HG02885 (cell line): Measurements from ENCODE around the gene SPRR2G.
"Not testable (repeated sequence)": the region's sequence is repeated elsewhere in the genome, so short reads cannot be mapped to it uniquely, and the experiment has no call there.

Experiments used
- ATAC-seq: cut with Tn5 transposase; IDR thresholded peaks from one replicate; pipeline ENCODE4 v1.9.1; 2021; ENCODE audit warnings: mild to moderate bottlenecking; ENCODE audit not compliant: unreplicated experiment, poor library complexity

Gene SPRR2G

DNA sequence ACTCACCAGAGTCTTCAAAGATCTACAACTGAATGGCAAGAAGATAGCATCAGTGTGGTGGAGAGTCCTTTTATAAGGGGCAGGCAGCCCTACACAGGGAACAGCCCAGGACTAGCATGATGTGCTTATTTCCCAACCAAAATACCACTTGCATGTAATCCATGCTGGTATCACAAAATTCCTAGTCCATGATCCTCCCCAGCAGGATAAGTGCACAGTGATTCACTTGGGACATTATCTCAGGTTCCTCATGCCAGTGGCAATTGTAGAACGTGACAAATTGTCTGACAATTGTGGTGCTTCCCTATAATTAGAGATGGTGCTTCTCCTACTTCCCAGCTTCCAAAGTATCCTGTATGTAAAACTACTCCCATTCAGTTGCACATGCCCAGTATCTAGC, at the start of gene SPRR2G:
Gene SPRR2G (minus strand): TSS at position 45 of the 400 bp plus-strand sequence. CDS start 780 bp downstream, outside the sequence.
- no peak for ATAC-seq

DNA sequence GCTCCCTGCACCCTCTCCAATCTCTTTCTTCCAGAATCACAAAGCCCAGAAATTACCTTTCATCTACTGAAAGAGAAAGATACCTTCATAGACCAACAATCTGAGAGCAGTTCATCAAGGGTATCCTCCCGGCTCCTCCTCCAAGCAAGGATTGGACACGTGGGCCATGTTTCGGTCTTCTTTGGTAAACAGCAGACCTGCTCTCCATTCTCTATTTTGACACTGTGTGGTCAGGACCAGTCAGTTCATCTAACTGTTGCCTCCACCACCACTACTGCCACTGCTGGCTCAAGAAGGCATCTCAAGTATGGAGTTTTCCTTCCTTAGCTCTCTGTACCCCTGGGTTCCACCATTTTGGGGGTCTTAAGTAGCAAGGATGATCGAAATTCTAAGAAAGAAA, 44.5 kb upstream of the SPRR2G start:
- ATAC-seq = no peak

GRCh38 chr1:153194331-153195050, 43.8 kb upstream of the SPRR2G start:
- ATAC-seq = no peak

GRCh38 chr1:153192697-153193096, 42.0 kb upstream of the SPRR2G start:
- no peak for ATAC-seq

DNA sequence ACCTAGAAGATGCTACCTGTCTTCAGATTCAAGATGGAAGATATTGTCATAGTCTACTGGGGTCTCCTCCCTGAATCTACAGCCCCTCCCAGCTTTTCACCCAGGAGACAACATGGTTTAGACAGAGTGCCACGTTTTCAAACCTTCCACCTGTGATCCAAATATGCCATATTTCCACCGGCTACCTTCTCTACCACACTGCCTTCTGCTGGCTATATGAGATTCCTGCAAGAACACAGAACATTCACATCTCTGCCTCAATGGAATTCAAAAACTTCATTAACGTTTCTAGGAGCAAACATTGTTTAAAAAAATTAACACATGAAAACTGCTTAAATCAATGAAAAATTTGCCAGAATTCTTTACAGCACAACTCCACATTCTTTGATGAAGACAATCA, 39.7 kb upstream of the SPRR2G start:
- ATAC-seq = no peak

- not testable (repeated sequence) for ATAC-seq
Observed at GRCh38 chr1:153188301-153188700, 37.6 kb upstream of the SPRR2G start.

GRCh38 chr1:153180556-153180955, 29.9 kb upstream of the SPRR2G start:
- no peak for ATAC-seq

DNA sequence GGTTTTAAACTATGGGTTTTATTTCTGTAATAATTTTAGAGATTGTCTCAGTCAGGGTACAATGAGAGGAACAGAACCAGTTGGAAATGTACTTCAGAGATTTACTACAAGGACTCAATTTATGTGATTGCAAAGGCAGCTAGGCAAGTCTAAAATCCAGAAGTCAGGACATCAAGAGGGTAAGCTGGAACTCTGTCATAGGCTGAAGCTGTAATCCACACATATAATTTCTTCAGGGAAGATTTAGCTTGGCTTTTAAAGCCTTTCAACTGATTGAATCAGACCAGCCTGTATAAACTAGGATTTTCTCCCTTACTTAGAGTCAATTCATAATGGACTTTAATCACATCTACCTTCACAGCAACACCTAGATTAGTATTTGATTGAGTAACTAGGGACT, 28.2 kb upstream of the SPRR2G start:
- ATAC-seq = no peak

- ATAC-seq = no peak
Observed at GRCh38 chr1:153174624-153175023, 23.9 kb upstream of the SPRR2G start.

DNA sequence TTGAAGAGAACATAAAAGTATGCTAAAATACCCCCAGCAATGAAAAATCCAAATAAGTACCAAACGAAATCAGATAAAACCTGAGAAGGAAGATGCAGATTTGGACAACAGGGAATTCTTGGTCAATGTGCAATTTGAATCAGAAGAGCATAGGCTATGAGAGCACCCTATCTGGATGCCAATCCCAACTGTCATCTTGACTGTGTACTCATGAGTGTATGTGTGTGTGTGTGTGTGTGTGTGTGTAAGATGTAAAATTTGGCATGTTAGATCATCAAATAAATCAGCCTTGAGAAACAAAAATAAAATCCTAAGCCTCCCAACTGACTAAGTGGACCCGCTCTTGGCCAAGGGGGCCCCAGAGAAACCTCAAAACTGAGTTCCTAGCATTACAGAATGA, 18.0 kb upstream of the SPRR2G start:
- ATAC-seq = no peak

DNA sequence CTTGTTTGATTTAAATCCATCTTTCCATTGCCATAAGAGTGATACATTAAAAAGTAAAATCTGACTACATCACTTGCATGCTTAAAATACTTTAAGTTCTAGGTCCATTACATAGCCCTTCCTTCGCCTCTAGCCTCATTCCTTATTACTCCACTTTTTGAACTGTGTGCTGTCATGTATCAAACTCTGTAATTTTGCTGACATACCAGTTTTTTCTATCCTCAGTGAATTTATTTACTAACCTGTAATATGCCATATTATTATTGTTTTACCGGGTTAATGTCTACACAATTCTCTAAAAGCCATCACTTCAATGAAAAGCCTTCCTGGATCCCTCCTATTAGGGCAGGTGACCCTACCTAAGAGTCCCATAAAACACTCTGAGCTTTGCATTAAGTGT, 4.9 kb upstream of the SPRR2G start:
- ATAC-seq = no peak

GRCh38 chr1:153152481-153152880, 1.8 kb upstream of the SPRR2G start:
- ATAC-seq = no peak

DNA sequence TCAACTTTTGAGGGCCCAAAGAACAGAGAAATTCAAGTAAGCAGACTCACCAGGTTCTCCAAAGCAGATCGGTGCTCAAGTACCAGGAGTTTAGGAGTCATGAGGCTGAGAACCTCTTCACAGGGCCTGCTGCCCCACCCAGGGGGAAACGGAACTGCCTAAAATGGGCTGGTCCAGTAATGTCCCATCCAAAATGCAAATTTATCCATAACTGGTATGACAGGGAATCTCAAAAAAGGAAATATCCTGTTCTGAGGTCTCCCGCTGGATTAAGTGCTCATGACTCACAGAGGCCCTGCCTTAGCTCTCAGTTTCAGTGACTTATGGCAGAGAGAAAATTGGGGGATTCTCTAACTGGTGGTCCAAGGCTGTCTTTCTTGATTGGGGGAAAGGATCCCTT, 9.3 kb downstream of the SPRR2G start:
- ATAC-seq = no peak

- ATAC-seq = no peak
Observed at GRCh38 chr1:153140484-153140883, 10.2 kb downstream of the SPRR2G start.

DNA sequence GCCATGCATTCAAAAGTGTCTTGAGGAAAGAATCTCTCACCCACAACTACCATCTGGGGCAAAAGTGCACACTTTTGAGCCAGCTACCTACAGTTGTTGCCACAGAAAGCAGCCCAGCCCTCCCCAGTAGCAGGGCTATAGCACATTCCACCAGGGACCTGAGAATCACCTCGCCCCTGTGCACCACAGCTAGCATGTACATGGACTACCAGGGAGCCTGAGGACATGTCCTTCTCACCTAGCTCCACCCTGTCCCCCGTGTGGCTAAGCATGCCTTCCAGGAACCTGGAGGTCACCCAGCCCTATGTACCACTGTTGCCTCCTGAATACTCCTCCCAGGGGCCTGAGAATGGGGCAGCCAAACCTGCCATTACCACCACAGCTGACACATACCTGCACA, 16.9 kb downstream of the SPRR2G start:
- ATAC-seq = no peak

DNA sequence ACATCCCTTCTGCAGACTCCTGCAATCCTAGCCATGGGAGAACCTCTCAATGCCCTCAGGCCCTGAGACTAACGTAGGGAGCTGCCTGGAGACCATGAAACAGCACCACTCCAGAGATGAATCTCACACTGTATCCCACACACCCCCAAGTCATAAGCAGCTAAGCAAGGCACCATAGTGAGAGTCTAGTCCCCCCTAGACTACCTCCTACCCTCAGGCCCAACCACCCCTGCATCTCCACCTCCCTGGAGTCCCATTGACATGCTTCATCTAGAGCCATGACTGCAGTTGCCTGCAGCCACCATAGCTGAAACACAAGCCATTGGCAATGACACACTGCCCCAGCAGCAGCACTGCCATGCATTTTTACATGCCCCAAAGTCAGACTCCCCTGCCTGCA, 17.4 kb downstream of the SPRR2G start:
- ATAC-seq = no peak

GRCh38 chr1:153128688-153129087, 22.0 kb downstream of the SPRR2G start:
- not testable (repeated sequence) for ATAC-seq

- ATAC-seq = no peak
Observed at GRCh38 chr1:153127296-153127695, 23.4 kb downstream of the SPRR2G start.

DNA sequence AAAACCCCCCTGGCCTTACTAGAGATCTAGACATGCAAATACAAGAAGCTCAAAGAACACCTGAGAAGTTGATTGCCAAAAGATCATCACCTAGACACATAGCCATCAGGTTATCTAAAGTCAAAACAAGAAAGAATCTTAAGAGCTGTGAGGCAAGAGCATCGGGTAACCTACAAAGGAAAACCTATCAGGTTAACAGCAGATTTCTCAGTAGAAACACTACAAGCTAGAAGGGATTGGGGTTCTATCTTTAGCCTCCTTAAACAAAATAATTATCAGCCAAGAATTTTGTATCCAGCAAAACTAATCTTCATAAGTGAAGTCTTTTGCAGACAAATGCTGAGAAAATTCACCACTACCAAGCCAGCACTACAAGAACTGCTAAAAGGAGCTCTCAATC, 25.2 kb downstream of the SPRR2G start:
- no peak for ATAC-seq

DNA sequence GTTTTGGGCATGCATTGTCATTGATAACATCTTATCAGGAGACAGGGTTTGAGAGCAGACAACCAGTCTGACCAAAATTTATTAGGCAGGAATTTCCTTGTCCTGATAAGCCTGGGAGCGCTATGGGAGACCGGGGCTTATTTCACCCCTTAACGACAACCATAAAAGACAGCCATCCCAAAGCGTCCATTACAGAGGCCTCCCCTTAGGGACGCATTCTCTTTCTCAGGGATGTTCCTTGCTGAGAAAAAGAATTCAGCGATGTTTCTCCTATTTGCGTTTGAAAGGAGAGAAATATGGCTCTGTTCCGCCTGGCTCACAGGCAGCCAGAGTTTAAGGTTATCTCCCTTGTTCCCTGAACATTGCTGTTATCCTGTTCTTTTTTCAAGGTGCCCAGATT, 26.9 kb downstream of the SPRR2G start:
- ATAC-seq = not testable (repeated sequence)

DNA sequence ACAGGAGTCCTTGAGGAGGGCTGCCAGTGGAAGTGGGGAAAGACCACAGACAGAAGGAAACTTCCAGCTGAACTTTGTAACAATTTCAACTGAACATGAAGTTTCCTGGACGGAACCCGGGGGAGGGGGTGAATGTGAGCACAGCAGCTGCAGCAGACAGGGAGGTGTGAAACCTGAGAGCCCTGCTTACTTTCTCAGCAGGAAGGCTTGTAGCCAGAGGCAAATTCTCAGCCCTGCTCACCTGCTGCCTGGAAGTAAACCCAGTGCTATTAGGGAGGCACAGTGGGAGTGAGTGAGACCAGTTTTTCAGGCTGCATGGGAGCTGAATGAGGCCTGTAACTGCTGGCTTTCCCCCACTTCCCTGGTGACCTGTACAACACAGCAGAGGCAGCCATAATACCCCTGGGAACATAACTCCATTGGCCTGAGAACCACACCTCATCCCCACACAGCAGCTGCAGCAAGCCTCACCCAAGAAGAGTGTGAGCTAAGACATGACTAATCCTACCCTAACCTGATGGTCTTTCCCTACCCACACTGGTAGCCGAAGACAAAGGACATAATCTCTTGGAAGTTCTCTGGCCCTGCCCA, 27.8 kb downstream of the SPRR2G start:
- no peak for ATAC-seq

DNA sequence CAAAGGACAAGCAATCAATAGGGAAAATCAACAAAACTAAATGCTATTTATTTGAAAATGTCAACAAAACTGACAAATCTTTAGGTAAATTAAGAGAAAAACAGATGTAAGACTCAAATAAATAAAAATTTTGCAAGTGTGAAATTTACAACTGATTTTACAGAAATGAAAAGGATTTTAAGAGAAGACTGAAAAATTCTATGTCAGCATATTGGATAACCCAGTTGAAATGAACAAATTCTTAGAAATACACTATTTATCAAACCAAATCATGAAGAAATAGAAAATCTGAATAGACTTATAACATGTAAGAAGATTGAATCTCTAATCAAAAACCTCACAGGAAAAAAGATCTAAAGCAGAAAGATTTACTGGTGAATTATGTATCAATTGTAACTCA, 29.7 kb downstream of the SPRR2G start:
- ATAC-seq = no peak
